Measurements from ENCODE around the gene REPS1. TPM values are rescaled to one million over a fixed set of nuclear protein-coding genes. Genes with fewer than 3 reads are reported as not detected.
"Not testable (repeated sequence)": the region's sequence is repeated elsewhere in the genome, so short reads cannot be mapped to it uniquely, and the experiment has no call there.

REPS1 gene
- total RNA-seq, 1 experiment from 2014 or later, result 27.4 TPM

DNA sequence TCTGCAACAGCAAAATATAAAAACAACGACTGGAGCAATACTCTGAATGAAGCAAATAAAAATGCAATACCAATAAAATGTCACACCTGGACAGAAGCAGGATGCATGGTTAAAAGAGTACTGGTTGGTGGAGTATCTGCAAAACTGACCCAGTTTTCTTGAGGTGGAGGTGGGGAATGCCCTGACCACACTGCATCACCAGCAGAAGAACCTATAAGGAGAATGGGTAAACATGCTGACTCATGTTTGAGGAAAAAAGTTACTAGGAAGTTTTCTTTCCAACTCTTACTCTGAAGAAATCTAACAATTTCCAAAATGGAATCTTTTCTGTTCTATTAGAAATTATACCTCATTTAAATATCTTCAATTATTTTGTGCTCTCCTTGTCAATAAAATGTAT lies 43.6 kb downstream of the REPS1 start:
- ATAC-seq (peak; percentile 81), DNase-seq (peak; percentile 66)
- CTCF ChIA-PET, result no interaction called here

GRCh38 chr6:138943089-138943625 lies 44.9 kb downstream of the REPS1 start:
- H3K27me3 ChIP-seq (ENCODE audit: low read length), result no peaks in the 10 kb centered on the region

More for the DNA sequence above, 43.6 kb downstream of the REPS1 start:
- peak overlapping the region; percentile 32; the same call in 1 of the 2 replicates for H3K4me2 ChIP-seq (ENCODE audit: low read length)
- H3K9me3 ChIP-seq (ENCODE audit: low read length), result no peaks in the 10 kb centered on the region
- POLR2A ChIA-PET (ENCODE audit: unreplicated experiment), result no interaction called here
- intact Hi-C loops (cut with micrococcal nuclease), result no loop called here
- no TSS peak for BruUV-seq (replicated peaks)
- no peak for TF ChIP-seq CTCF (conservative IDR thresholded peaks at IDR 0.05; ENCODE audit: low read depth, low read length)
- TF ChIP-seq EZH2 (IDR thresholded peaks at IDR 0.05; ENCODE audit: low read length, unreplicated experiment), result no peak
- TF ChIP-seq EZH2phosphoT487 (IDR thresholded peaks at IDR 0.05; ENCODE audit: borderline replicate concordance, low read length), result no peak
- no peak overlapping the region for H2AFZ ChIP-seq (ENCODE audit: low read length)
- H3K36me3 ChIP-seq (ENCODE audit: low read depth, low read length), result peaks cover 15% of the 10 kb centered on the region
- no peak overlapping the region for H3K9ac ChIP-seq (ENCODE audit: low read length)
- H3K27me3 ChIP-seq (ENCODE audit: low read length), result no peaks in the 10 kb centered on the region
- H3K4me1 ChIP-seq (ENCODE audit: insufficient read depth, low read length), result peaks cover 21% of the 10 kb centered on the region
- H4K20me1 ChIP-seq (ENCODE audit: low read length), result 0 out of 2 replicates have a peak, but pooled peaks cover 6% of the 10 kb centered on the region
- peak overlapping the region; percentile 65 for H3K27ac ChIP-seq (ENCODE audit: low read length)
- peaks cover 36% of the 10 kb centered on the region for H3K79me2 ChIP-seq (ENCODE audit: low read length)
- H3F3A ChIP-seq (ENCODE audit: low read length, unreplicated experiment), result no peaks in the 10 kb centered on the region
- H3K9me2 ChIP-seq (replicated peaks; ENCODE audit: low read length), result no peaks in the 10 kb centered on the region
- H3K4me3 ChIP-seq (ENCODE audit: low read length), result no peak overlapping the region

GRCh38 chr6:138936873-138937272 lies 51.2 kb downstream of the REPS1 start:
- H3K79me2 ChIP-seq (ENCODE audit: low read length); H3K4me1 ChIP-seq (ENCODE audit: insufficient read depth, low read length); H3F3A ChIP-seq (ENCODE audit: low read length, unreplicated experiment); BruUV-seq (replicated peaks); DNase-seq; CTCF ChIA-PET; H4K20me1 ChIP-seq (ENCODE audit: low read length); POLR2A ChIA-PET (ENCODE audit: unreplicated experiment); H3K9ac ChIP-seq (ENCODE audit: low read length); H3K27ac ChIP-seq (ENCODE audit: low read length); H3K9me3 ChIP-seq (ENCODE audit: low read length); intact Hi-C loops (cut with micrococcal nuclease); H3K27me3 ChIP-seq (ENCODE audit: low read length); H2AFZ ChIP-seq (ENCODE audit: low read length); H3K4me3 ChIP-seq (ENCODE audit: low read length); H3K9me2 ChIP-seq (replicated peaks; ENCODE audit: low read length); H3K4me2 ChIP-seq (ENCODE audit: low read length); ATAC-seq: not testable (repeated sequence)
- peaks cover 21% of the 10 kb centered on the region for H3K36me3 ChIP-seq (ENCODE audit: low read depth, low read length)

More at GRCh38 chr6:138943089-138943625, 44.9 kb downstream of the REPS1 start:
- Histone ChIP-seq H3K4me3 (ENCODE audit: low read length) (no peak overlapping the region), H3K4me1 (ENCODE audit: insufficient read depth, low read length) (peaks cover 13% of the 10 kb centered on the region), H3K9me2 (replicated peaks; ENCODE audit: low read length) (no peaks in the 10 kb centered on the region), H3K9ac (ENCODE audit: low read length) (no peak overlapping the region), H3K27ac (ENCODE audit: low read length) (no peak overlapping the region), H4K20me1 (ENCODE audit: low read length) (no peaks in the 10 kb centered on the region), H3K79me2 (ENCODE audit: low read length) (peaks cover 24% of the 10 kb centered on the region), H3K9me3 (ENCODE audit: low read length) (no peaks in the 10 kb centered on the region), H3F3A (ENCODE audit: low read length, unreplicated experiment) (no peaks in the 10 kb centered on the region), H3K36me3 (ENCODE audit: low read depth, low read length) (peaks cover 18% of the 10 kb centered on the region), H2AFZ (ENCODE audit: low read length) (no peak overlapping the region), H3K4me2 (ENCODE audit: low read length) (no peak overlapping the region)
- CTCF ChIA-PET, result no interaction called here
- intact Hi-C loops (cut with micrococcal nuclease), result no loop called here
- DNase-seq, result no peak
- POLR2A ChIA-PET (ENCODE audit: unreplicated experiment), result no interaction called here
- ATAC-seq, result no peak
- TF ChIP-seq CTCF (conservative IDR thresholded peaks at IDR 0.05; ENCODE audit: low read depth, low read length), result no peak
- BruUV-seq (replicated peaks), result no TSS peak

Measured in PC-3 (cell line).